Measurements from ENCODE around the gene CNN2. TPM values are rescaled to one million over a fixed set of nuclear protein-coding genes. Genes with fewer than 3 reads are reported as not detected.

CNN2 gene
- total and polyA plus RNA-seq, 9 of the 15 experiments (the other 6 are each of a cell fraction or from before 2014, with no cell fraction given): 12.1 to 174 (median 52.7) TPM

DNA sequence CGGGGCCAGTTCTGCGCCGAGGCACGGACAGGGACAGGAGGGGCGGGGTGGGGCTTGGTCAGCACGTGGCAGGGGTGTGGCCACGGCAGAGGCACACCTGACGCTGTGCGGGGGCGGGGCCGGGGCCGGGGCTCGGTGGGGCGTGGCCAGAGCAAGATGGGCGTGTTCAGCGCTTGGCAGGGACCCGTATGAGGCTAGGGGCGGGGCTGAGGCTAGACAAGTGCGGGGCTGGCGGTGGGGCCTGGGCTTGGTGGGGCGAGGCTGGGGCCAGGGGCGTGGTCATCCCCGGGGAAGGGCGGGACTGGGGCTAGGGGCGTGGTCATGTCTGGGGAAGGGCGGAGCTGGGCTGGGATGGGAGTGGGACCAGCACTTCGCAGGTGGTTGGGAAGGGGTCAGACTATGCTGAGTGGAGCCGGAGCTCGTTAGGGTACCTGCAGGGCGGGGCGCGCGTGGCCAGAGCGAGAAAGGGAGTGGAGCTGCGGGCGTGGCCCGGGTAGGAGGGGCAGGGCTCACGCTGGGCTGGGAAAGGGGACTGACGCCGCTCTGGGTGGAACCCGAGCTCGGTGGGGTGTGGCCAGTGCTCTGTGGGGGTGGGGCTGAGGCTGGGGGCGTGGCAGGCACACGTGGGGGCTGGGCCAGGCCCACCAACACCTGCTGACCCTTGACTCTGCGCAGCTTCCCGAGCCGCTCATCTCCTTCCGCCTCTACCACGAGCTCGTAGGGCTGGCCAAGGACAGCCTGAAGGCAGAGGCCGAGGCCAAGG, 55.9 kb downstream of the CNN2 start (continued):
- TF ChIP-seq, protein P1, sequence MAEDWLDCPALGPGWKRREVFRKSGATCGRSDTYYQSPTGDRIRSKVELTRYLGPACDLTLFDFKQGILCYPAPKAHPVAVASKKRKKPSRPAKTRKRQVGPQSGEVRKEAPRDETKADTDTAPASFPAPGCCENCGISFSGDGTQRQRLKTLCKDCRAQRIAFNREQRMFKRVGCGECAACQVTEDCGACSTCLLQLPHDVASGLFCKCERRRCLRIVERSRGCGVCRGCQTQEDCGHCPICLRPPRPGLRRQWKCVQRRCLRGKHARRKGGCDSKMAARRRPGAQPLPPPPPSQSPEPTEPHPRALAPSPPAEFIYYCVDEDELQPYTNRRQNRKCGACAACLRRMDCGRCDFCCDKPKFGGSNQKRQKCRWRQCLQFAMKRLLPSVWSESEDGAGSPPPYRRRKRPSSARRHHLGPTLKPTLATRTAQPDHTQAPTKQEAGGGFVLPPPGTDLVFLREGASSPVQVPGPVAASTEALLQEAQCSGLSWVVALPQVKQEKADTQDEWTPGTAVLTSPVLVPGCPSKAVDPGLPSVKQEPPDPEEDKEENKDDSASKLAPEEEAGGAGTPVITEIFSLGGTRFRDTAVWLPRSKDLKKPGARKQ (CRISPR knock-in tag; IDR thresholded peaks at IDR 0.05): no peak
- TF ChIP-seq MAFG (tag; conservative IDR thresholded peaks at IDR 0.05) (no peak), PHF8 (IDR thresholded peaks at IDR 0.05; ENCODE audit: borderline replicate concordance, low read length) (no peak; the same call in 1 of the 2 replicates), ZNF586 (CRISPR knock-in tag; conservative IDR thresholded peaks at IDR 0.05) (no peak), TEAD4 (IDR thresholded peaks at IDR 0.05; ENCODE audit: low read length) (no peak), TEAD4 (CRISPR knock-in tag; IDR thresholded peaks at IDR 0.05; ENCODE audit: borderline replicate concordance) (no peak), YBX1 (IDR thresholded peaks at IDR 0.05) (no peak), PRPF4 (IDR thresholded peaks at IDR 0.05; ENCODE audit: insufficient read depth, low read depth, low read length, poor library complexity, severe bottlenecking) (no peak), FOXP1 (CRISPR knock-in tag; IDR thresholded peaks at IDR 0.05) (no peak; the same call in 1 of the 2 replicates), CBX3 (IDR thresholded peaks at IDR 0.05; ENCODE audit: borderline replicate concordance in 1 of 2, low read length in 2 of 2) (no peak), SMARCA4 (IDR thresholded peaks at IDR 0.05) (no peak), ZKSCAN3 (CRISPR knock-in tag; IDR thresholded peaks at IDR 0.05) (no peak), PURB (CRISPR knock-in tag; IDR thresholded peaks at IDR 0.05; ENCODE audit: low read depth) (no peak), CBFA2T3 (IDR thresholded peaks at IDR 0.05) (no peak), MAFK (IDR thresholded peaks at IDR 0.05; ENCODE audit: low read length) (no peak)
- TF ChIP-seq, protein P2, sequence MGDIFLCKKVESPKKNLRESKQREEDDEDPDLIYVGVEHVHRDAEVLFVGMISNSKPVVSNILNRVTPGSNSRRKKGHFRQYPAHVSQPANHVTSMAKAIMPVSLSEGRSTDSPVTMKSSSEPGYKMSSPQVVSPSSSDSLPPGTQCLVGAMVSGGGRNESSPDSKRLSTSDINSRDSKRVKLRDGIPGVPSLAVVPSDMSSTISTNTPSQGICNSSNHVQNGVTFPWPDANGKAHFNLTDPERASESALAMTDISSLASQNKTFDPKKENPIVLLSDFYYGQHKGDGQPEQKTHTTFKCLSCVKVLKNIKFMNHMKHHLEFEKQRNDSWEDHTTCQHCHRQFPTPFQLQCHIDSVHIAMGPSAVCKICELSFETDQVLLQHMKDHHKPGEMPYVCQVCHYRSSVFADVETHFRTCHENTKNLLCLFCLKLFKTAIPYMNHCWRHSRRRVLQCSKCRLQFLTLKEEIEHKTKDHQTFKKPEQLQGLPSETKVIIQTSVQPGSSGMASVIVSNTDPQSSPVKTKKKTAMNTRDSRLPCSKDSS (IDR thresholded peaks at IDR 0.05; ENCODE audit: low read depth, partially characterized antibody): no peak
- TF ChIP-seq, protein P3, sequence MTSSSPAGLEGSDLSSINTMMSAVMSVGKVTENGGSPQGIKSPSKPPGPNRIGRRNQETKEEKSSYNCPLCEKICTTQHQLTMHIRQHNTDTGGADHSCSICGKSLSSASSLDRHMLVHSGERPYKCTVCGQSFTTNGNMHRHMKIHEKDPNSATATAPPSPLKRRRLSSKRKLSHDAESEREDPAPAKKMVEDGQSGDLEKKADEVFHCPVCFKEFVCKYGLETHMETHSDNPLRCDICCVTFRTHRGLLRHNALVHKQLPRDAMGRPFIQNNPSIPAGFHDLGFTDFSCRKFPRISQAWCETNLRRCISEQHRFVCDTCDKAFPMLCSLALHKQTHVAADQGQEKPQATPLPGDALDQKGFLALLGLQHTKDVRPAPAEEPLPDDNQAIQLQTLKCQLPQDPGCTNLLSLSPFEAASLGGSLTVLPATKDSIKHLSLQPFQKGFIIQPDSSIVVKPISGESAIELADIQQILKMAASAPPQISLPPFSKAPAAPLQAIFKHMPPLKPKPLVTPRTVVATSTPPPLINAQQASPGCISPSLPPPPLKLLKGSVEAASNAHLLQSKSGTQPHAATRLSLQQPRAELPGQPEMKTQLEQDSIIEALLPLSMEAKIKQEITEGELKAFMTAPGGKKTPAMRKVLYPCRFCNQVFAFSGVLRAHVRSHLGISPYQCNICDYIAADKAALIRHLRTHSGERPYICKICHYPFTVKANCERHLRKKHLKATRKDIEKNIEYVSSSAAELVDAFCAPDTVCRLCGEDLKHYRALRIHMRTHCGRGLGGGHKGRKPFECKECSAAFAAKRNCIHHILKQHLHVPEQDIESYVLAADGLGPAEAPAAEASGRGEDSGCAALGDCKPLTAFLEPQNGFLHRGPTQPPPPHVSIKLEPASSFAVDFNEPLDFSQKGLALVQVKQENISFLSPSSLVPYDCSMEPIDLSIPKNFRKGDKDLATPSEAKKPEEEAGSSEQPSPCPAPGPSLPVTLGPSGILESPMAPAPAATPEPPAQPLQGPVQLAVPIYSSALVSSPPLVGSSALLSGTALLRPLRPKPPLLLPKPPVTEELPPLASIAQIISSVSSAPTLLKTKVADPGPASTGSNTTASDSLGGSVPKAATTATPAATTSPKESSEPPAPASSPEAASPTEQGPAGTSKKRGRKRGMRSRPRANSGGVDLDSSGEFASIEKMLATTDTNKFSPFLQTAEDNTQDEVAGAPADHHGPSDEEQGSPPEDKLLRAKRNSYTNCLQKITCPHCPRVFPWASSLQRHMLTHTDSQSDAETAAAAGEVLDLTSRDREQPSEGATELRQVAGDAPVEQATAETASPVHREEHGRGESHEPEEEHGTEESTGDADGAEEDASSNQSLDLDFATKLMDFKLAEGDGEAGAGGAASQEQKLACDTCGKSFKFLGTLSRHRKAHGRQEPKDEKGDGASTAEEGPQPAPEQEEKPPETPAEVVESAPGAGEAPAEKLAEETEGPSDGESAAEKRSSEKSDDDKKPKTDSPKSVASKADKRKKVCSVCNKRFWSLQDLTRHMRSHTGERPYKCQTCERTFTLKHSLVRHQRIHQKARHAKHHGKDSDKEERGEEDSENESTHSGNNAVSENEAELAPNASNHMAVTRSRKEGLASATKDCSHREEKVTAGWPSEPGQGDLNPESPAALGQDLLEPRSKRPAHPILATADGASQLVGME (CRISPR knock-in tag; IDR thresholded peaks at IDR 0.05): no peak
- TF ChIP-seq, protein P4, sequence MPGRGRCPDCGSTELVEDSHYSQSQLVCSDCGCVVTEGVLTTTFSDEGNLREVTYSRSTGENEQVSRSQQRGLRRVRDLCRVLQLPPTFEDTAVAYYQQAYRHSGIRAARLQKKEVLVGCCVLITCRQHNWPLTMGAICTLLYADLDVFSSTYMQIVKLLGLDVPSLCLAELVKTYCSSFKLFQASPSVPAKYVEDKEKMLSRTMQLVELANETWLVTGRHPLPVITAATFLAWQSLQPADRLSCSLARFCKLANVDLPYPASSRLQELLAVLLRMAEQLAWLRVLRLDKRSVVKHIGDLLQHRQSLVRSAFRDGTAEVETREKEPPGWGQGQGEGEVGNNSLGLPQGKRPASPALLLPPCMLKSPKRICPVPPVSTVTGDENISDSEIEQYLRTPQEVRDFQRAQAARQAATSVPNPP (IDR thresholded peaks at IDR 0.05; ENCODE audit: borderline replicate concordance, insufficient read depth, insufficient read length): no peak
